ENCODE measurements around the gene KCNIP4.

DNA sequence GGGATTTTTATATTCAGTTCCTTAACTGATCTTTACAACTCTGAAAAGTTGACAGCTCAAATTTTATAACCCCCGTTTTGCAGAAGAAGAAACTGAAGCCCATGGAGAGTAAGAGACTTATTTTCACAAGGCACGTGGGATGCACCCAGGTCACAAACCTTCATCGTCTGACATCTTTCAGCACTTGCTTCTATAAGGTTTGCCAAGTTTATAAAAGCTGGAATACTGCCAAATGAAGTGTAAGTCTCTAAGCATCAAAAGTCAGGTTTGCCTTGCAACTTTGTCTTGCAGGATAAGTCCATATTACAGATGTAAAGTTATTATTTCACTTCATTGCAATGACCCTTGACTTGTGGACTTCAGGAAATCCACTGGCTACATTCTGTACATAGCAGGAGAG, 6.3 kb upstream of the KCNIP4 start:
- TF ChIP-seq CTCF (conservative IDR thresholded peaks at IDR 0.05; ENCODE audit: low read length) = no peak
- TF ChIP-seq EZH2phosphoT487 (IDR thresholded peaks at IDR 0.05; ENCODE audit: borderline replicate concordance) = no peak
